ENCODE measurements around the gene FMOD.

DNA sequence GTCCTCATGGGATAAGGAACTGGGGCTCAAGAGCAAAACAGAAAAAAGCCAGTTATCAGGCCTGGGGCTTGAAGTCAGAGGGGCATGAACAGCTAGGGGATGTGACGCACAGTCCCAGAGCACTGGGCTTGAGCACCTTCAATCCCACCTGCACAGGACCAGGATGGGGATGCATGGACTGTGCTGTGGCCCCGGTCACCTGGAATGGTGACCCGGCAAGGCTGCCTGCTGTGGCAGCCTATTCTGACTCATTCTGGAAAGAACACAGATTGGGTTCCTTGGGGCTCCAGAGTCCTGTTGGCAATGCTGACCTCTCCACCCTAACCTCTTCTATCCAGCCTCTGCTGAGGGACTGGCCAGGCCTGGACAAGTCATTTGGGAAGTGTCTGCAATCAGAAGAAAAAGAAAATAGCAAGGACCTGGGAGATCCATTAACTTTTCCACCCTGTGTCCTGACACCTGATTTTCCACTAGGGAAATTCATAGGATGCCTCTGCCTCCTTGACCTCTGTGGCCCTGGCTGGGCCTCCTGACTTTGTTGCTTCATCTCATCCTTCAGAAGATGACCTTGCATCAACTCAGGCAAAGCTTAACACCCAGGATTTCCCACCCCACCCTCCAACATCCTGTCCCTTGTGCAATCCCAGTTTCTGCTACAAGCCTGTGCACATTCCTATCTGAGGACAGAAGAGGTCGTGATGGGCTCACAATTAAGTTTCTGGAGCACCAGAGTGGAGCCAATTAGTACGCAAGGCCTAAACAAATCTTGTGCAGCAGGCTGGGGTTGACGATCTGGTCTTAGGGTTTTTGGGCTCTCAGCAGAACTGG, 17.9 kb upstream of the FMOD start:
- TF ChIP-seq REST (IDR thresholded peaks at IDR 0.05; ENCODE audit: insufficient read depth in 1 of 2, low read depth in 2 of 2, low read length in 2 of 2), result no peak
- no peak for TF ChIP-seq TAF1 (IDR thresholded peaks at IDR 0.05; ENCODE audit: borderline replicate concordance, insufficient read depth, low read length)
- no peak for TF ChIP-seq POLR2AphosphoS5 (IDR thresholded peaks at IDR 0.05; ENCODE audit: low read depth, low read length)
- no peak for TF ChIP-seq SIN3A (IDR thresholded peaks at IDR 0.05; ENCODE audit: borderline replicate concordance, insufficient read depth, low read length)
- TF ChIP-seq FOXP2 (optimal IDR thresholded peaks at IDR 0.05; ENCODE audit: borderline replicate concordance, extremely low read depth, extremely low read length, insufficient read depth), result no peak
